MM.1S (cell line): ENCODE results near the gene IGSF11.
A peak's percentile ranks its signal among the peaks of the same experiment; 100 is the strongest.

Experiments
- DNase-seq: peaks from one replicate; pipeline ENCODE4 v3.0.0-alpha.2; 2015
- H2AFZ ChIP-seq: fragments of 300-600 bp; sonication (generic); 2 replicates; pipeline ENCODE4 v1.6.0; 2016; ENCODE audit warnings: antibody characterized with exemption, low read length
- H3F3A ChIP-seq: fragments of 300-600 bp; sonication (generic); 2 replicates; pipeline ENCODE4 v1.6.1; 2016; ENCODE audit warnings: mild to moderate bottlenecking, antibody characterized with exemption, low read length, moderate library complexity, mixed read lengths; ENCODE audit not compliant: insufficient read depth
- H3K27ac ChIP-seq: fragments of 300-600 bp; sonication (generic); 2 replicates; pipeline ENCODE4 v1.5.1; 2016; ENCODE audit warnings: mild to moderate bottlenecking, low read length
- H3K27me3 ChIP-seq: fragments of 300-600 bp; sonication (generic); replicated peaks from 2 replicates; pipeline ENCODE4 v1.6.0; 2016; ENCODE audit warnings: low read length; ENCODE audit not compliant: insufficient read depth
- H3K36me3 ChIP-seq: fragments of 300-600 bp; sonication (generic); replicated peaks from 2 replicates; pipeline ENCODE4 v1.6.1; 2016; ENCODE audit warnings: mild to moderate bottlenecking, low read length, mixed read lengths; ENCODE audit not compliant: insufficient read depth
- H3K4me1 ChIP-seq: fragments of 300-600 bp; sonication (generic); 2 replicates; pipeline ENCODE4 v1.6.1; 2016; ENCODE audit warnings: low read length, mixed read lengths
- H3K4me2 ChIP-seq: fragments of 300-600 bp; sonication (generic); 2 replicates; pipeline ENCODE4 v1.6.0; 2016; ENCODE audit warnings: low read depth, low read length
- H3K4me3 ChIP-seq: fragments of 300-600 bp; sonication (generic); 2 replicates; pipeline ENCODE4 v1.5.1; 2016; ENCODE audit warnings: low read length, mixed read lengths
- H3K79me2 ChIP-seq: fragments of 300-600 bp; sonication (generic); 2 replicates; pipeline ENCODE4 v1.6.1; 2016; ENCODE audit warnings: mixed run types, low read length, mixed read lengths
- H3K9ac ChIP-seq: fragments of 300-600 bp; sonication (generic); 2 replicates; pipeline ENCODE4 v1.6.1; 2016; ENCODE audit warnings: low read length, mixed read lengths
- H3K9me2 ChIP-seq: fragments of 300-600 bp; sonication (generic); replicated peaks from 2 replicates; pipeline ENCODE4 v1.6.1; 2016; ENCODE audit warnings: mild to moderate bottlenecking, low read length, mixed read lengths; ENCODE audit not compliant: insufficient read depth
- H3K9me3 ChIP-seq: fragments of 300-600 bp; sonication (generic); replicated peaks from 2 replicates; pipeline ENCODE4 v1.6.1; 2016; ENCODE audit warnings: mild to moderate bottlenecking, low read length, mixed read lengths; ENCODE audit not compliant: insufficient read depth
- H4K20me1 ChIP-seq: fragments of 300-600 bp; sonication (generic); 2 replicates; pipeline ENCODE4 v1.6.1; 2016; ENCODE audit warnings: mild to moderate bottlenecking, low read length, moderate library complexity, mixed read lengths; ENCODE audit not compliant: insufficient read depth
- EZH2 ChIP-seq: fragments of 300-600 bp; sonication (generic); optimal IDR thresholded peaks from 2 replicates; pipeline ENCODE3; 2017; ENCODE audit warnings: low read depth, mild to moderate bottlenecking, antibody characterized with exemption, low read length, mixed read lengths
- EZH2phosphoT487 ChIP-seq: fragments of 300-600 bp; sonication (generic); IDR thresholded peaks from 2 replicates; pipeline ENCODE4 v1.6.1; 2018; ENCODE audit warnings: antibody characterized with exemption, low read length
- TF ChIP-seq, protein P1 (sequence below): fragments of 300-600 bp; sonication (generic); IDR thresholded peaks from 2 replicates; pipeline ENCODE4 v1.5.1; 2016; ENCODE audit warnings: antibody characterized with exemption, low read length, mixed read lengths

IGSF11 gene

DNA sequence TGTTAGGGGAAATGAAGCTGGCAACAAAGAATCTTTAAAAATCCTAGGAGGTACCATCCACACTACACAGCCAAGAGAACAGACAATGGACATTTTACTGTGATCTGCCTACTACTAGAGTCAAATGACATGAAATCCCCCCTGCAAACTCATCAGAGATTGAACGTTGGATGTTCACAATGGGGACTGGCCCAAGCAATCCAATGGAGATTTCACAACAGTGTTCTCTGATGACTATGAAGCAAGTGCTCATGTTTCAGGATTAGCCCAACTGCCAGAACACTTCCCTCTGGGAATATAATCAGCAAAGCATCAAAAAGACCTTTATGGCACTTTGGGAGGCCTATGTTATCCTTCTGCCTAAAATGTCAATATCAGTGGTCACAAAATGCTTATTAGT is 97.8 kb downstream of the IGSF11 start:
- Histone ChIP-seq H3K9me2 (no peaks in the 10 kb centered on the region), H3K79me2 (no peaks in the 10 kb centered on the region), H3K4me1 (no peaks in the 10 kb centered on the region), H3K4me3 (no peak overlapping the region), H3K9me3 (no peaks in the 10 kb centered on the region), H3K27ac (no peak overlapping the region), H3K27me3 (no peaks in the 10 kb centered on the region), H3K9ac (no peak overlapping the region), H2AFZ (no peak overlapping the region), H3K36me3 (no peaks in the 10 kb centered on the region), H4K20me1 (no peaks in the 10 kb centered on the region), H3F3A (no peaks in the 10 kb centered on the region), H3K4me2 (no peak overlapping the region)
- DNase-seq = no peak
- TF ChIP-seq EZH2phosphoT487 (no peak), EZH2 (no peak)
- TF ChIP-seq, protein P1, sequence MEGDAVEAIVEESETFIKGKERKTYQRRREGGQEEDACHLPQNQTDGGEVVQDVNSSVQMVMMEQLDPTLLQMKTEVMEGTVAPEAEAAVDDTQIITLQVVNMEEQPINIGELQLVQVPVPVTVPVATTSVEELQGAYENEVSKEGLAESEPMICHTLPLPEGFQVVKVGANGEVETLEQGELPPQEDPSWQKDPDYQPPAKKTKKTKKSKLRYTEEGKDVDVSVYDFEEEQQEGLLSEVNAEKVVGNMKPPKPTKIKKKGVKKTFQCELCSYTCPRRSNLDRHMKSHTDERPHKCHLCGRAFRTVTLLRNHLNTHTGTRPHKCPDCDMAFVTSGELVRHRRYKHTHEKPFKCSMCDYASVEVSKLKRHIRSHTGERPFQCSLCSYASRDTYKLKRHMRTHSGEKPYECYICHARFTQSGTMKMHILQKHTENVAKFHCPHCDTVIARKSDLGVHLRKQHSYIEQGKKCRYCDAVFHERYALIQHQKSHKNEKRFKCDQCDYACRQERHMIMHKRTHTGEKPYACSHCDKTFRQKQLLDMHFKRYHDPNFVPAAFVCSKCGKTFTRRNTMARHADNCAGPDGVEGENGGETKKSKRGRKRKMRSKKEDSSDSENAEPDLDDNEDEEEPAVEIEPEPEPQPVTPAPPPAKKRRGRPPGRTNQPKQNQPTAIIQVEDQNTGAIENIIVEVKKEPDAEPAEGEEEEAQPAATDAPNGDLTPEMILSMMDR = no peak

DNA sequence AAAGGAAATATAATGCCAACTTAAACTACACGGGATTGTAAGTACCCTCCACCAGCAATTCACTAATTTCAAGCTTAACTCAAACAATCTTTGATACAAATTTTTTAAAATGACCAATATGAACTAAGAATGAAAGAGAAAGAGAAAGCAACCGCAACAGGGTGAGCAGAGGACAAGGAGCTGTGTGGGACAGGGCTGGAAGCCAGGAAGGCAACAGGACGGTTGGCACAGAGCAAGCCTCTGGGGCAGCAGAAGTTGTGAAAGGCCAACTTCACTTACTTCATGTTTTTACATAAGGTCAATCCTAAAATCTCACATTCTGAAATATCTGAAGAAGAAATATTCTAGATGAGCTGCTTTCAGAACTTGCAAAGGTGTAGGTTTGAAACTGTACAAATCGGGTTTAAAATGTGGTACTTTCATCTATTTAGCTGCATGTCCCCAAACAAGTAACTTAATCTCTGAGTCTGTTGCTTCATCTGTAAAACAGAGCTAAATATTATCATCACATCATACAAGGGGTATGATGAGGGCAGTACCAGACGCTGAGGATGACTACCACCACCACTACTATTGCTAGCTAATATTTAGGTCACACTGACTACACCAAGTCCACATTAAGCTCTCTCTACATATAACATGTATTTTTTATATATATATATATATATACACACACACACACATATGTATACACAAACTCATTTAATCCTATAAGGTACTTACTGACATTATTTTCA is 101.7 kb downstream of the IGSF11 start:
- H2AFZ ChIP-seq = 0 out of 2 replicates have a peak overlapping the region, but pooled peaks have one; percentile 15
- no peaks in the 10 kb centered on the region for H3F3A ChIP-seq
- H3K79me2 ChIP-seq = no peaks in the 10 kb centered on the region
- H3K27ac ChIP-seq = no peak overlapping the region
- no peaks in the 10 kb centered on the region for H4K20me1 ChIP-seq
- H3K9me2 ChIP-seq = no peaks in the 10 kb centered on the region
- no peaks in the 10 kb centered on the region for H3K36me3 ChIP-seq
- no peaks in the 10 kb centered on the region for H3K4me1 ChIP-seq
- peak overlapping the region; percentile 6 for H3K4me2 ChIP-seq
- no peaks in the 10 kb centered on the region for H3K9me3 ChIP-seq
- TF ChIP-seq EZH2 = no peak
- TF ChIP-seq, protein P1 = no peak
- no peak for TF ChIP-seq EZH2phosphoT487
- no peak overlapping the region for H3K4me3 ChIP-seq
- H3K9ac ChIP-seq = no peak overlapping the region
- no peaks in the 10 kb centered on the region for H3K27me3 ChIP-seq
- DNase-seq = no peak

DNA sequence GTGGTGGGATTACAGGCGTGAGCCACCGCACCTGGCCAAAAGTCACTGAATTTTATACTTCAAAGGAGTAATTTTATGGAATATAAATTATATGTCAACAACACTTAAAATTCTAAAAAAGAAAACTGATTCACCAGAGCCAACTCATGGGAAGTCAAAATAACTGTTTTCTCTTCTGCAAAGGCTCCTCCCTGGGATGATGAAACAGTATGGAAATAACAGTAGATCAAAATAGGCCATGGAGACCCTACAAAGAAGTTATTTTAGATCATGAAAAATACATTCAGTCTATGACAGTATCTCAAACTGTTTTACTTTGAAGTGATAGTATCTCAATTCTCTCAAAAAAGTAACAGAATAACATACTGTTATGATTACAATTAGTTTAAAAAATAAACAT is 102.7 kb downstream of the IGSF11 start:
- Histone ChIP-seq H3K9ac (no peak overlapping the region), H4K20me1 (no peaks in the 10 kb centered on the region)

More for the DNA sequence above, 102.7 kb downstream of the IGSF11 start:
- Histone ChIP-seq H3K4me2 (no peak overlapping the region), H3K9me2 (no peaks in the 10 kb centered on the region), H3K79me2 (no peaks in the 10 kb centered on the region), H3K4me3 (no peak overlapping the region), H3K9me3 (no peaks in the 10 kb centered on the region), H3K27me3 (no peaks in the 10 kb centered on the region), H3K4me1 (no peaks in the 10 kb centered on the region), H3K27ac (no peak overlapping the region), H2AFZ (no peak overlapping the region), H3K36me3 (no peaks in the 10 kb centered on the region), H3F3A (no peaks in the 10 kb centered on the region)
- DNase-seq = no peak
- TF ChIP-seq EZH2 = no peak
- TF ChIP-seq, protein P1 = no peak
- no peak for TF ChIP-seq EZH2phosphoT487
